Skeletal muscle satellite cell (primary cell): ENCODE measurements around the gene TRAM1L1. TPM values are rescaled to one million over a fixed set of nuclear protein-coding genes. Genes with fewer than 3 reads are reported as not detected.

Experiments
- H3K27me3 ChIP-seq: 2 replicates; pipeline ENCODE4 v1.7.0; 2013; ENCODE audit warnings: low read length; ENCODE audit not compliant: control insufficient read depth, insufficient read depth
- H3K36me3 ChIP-seq: 2 replicates; pipeline ENCODE4 v1.7.0; 2013; ENCODE audit warnings: mild to moderate bottlenecking, control low read depth, low read length; ENCODE audit not compliant: insufficient read depth
- H3K4me1 ChIP-seq: 2 replicates; pipeline ENCODE4 v1.7.0; 2013; ENCODE audit warnings: low read length; ENCODE audit not compliant: control insufficient read depth, insufficient read depth
- H3K4me2 ChIP-seq: 2 replicates; pipeline ENCODE4 v1.7.0; 2013; ENCODE audit warnings: mild to moderate bottlenecking, low read length
- H3K4me3 ChIP-seq: 2 replicates; pipeline ENCODE4 v1.7.0; 2013; ENCODE audit warnings: low read length
- H3K9ac ChIP-seq: 2 replicates; pipeline ENCODE4 v1.7.0; 2013; ENCODE audit warnings: mild to moderate bottlenecking, low read depth, low read length, moderate library complexity
- H3K9me3 ChIP-seq: replicated peaks from 2 replicates; pipeline ENCODE4 v1.7.0; 2013; ENCODE audit warnings: mild to moderate bottlenecking, control low read depth, low read length
- total RNA-seq: library from RNA; depleted of rRNA; stranded (reverse); fragments of >200 nt; gene quantifications from 2 replicates; pipeline ENCODE4 v1.2.3, GENCODE V29; 2012; rRNA removed

The TRAM1L1 gene
- 2.0 and 2.6 TPM in 2 replicates for total RNA-seq

GRCh38 chr4:117084866-117085701 is at the start of gene TRAM1L1:
Gene TRAM1L1, minus strand, starts transcription at chr4:117085576. Its CDS starts 183 bp downstream, at chr4:117085393.
- H3K4me3 ChIP-seq, result peak within 1 kb of the TSS; percentile 75
- peak within 1 kb of the TSS; percentile 86 for H3K9ac ChIP-seq
- peaks cover 3% of the 10 kb centered on the region for H3K4me1 ChIP-seq
- H3K27me3 ChIP-seq, result no peaks in the 10 kb centered on the region
- H3K36me3 ChIP-seq, result no peaks in the 10 kb centered on the region
- H3K9me3 ChIP-seq, result no peaks in the 10 kb centered on the region
- H3K4me2 ChIP-seq, result peak within 1 kb of the TSS; percentile 85

- Histone ChIP-seq H3K27me3 (no peaks in the 10 kb centered on the region), H3K4me1 (no peaks in the 10 kb centered on the region), H3K9me3 (no peaks in the 10 kb centered on the region), H3K4me2 (peak overlapping the region; percentile 1), H3K36me3 (no peaks in the 10 kb centered on the region), H3K4me3 (no peak overlapping the region), H3K9ac (no peak overlapping the region)
Measured at GRCh38 chr4:117134386-117134785, 49.0 kb upstream of the TRAM1L1 start.

GRCh38 chr4:117096886-117097285 is 11.5 kb upstream of the TRAM1L1 start:
- Histone ChIP-seq H3K4me2 (no peak overlapping the region), H3K4me1 (no peaks in the 10 kb centered on the region), H3K36me3 (no peaks in the 10 kb centered on the region), H3K27me3 (no peaks in the 10 kb centered on the region), H3K9me3 (no peaks in the 10 kb centered on the region), H3K4me3 (no peak overlapping the region), H3K9ac (no peak overlapping the region)

DNA sequence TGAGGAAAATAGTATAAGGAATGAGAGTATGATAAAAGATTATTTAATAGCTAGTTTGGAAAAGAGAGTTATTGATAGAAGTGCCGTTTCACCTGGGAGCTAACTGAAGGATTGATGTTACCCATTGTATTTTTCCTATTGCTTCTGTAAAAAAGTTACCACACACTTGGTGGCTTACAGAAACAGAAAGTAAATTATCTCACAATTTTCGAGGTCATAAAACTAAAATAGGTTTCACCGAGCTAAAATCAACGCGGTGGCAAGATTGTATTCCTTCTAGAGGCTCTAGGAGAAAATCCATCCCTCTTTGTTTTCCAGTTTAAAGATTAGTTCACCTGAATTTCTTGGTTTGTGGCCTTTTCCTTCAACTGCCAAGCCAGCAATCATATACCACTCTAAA is 11.1 kb upstream of the TRAM1L1 start:
- no peaks in the 10 kb centered on the region for H3K9me3 ChIP-seq
- no peaks in the 10 kb centered on the region for H3K36me3 ChIP-seq
- no peak overlapping the region for H3K4me3 ChIP-seq
- no peaks in the 10 kb centered on the region for H3K4me1 ChIP-seq
- H3K9ac ChIP-seq, result no peak overlapping the region
- no peak overlapping the region for H3K4me2 ChIP-seq
- H3K27me3 ChIP-seq, result no peaks in the 10 kb centered on the region

DNA sequence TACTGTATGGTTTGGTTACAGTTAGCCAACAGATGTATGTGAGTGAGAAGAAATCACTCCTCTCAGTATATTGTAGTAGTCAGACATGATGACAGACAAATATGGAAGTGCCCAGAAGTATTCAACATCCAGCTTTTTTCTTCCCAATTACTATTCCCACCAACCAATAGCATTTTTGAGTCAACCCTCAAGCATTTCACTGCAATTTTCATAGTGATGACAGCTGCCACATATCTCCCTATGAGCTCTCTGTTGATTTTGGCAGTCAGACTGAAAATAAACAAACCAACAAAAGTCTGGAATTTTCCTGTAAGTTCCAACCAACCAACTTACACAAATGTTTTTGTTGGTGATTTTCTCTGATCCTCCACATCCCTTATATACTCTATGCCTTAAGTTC is 8.2 kb upstream of the TRAM1L1 start:
- Histone ChIP-seq H3K9ac (no peak overlapping the region), H3K4me3 (no peak overlapping the region), H3K4me2 (no peak overlapping the region), H3K4me1 (no peaks in the 10 kb centered on the region), H3K27me3 (no peaks in the 10 kb centered on the region), H3K9me3 (no peaks in the 10 kb centered on the region), H3K36me3 (no peaks in the 10 kb centered on the region)

- H3K9ac ChIP-seq, result no peak overlapping the region
- no peaks in the 10 kb centered on the region for H3K36me3 ChIP-seq
- H3K4me1 ChIP-seq, result no peaks in the 10 kb centered on the region
- no peaks in the 10 kb centered on the region for H3K27me3 ChIP-seq
- H3K4me3 ChIP-seq, result no peak overlapping the region
- H3K9me3 ChIP-seq, result no peaks in the 10 kb centered on the region
- no peak overlapping the region for H3K4me2 ChIP-seq
Measured at GRCh38 chr4:117077760-117078159, 7.6 kb downstream of the TRAM1L1 start.

DNA sequence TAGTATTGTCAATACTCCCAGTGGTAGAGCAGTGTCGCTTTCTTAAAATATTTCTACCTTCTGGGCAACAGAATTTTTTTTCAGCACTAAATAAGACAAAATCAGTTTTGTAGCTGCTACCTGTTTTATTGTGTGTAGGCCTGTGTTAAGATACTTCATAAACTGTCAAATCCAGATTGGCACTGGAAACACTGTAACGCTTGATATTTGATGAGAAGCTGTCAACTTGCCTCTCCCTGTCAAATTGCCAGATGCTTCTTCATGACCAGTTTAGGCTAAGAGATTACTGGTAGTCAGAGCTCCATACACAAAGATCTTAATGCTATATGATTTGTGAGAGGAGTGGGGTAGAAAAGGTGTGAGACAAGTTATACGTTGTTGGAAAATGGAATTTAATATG is 17.3 kb downstream of the TRAM1L1 start:
- H3K36me3 ChIP-seq, result no peaks in the 10 kb centered on the region

GRCh38 chr4:117063961-117064696 is 21.2 kb downstream of the TRAM1L1 start:
- H3K9ac ChIP-seq, result no peak overlapping the region
- H3K9me3 ChIP-seq, result no peaks in the 10 kb centered on the region
- H3K27me3 ChIP-seq, result no peaks in the 10 kb centered on the region
- H3K4me2 ChIP-seq, result no peak overlapping the region
- no peaks in the 10 kb centered on the region for H3K4me1 ChIP-seq
- H3K4me3 ChIP-seq, result no peak overlapping the region
- no peaks in the 10 kb centered on the region for H3K36me3 ChIP-seq

More for the DNA sequence above, 17.3 kb downstream of the TRAM1L1 start:
- Histone ChIP-seq H3K4me1 (no peaks in the 10 kb centered on the region), H3K9ac (no peak overlapping the region), H3K4me2 (no peak overlapping the region), H3K9me3 (no peaks in the 10 kb centered on the region), H3K27me3 (no peaks in the 10 kb centered on the region), H3K4me3 (no peak overlapping the region)

GRCh38 chr4:117042962-117043361 is 42.4 kb downstream of the TRAM1L1 start:
- Histone ChIP-seq H3K36me3 (no peaks in the 10 kb centered on the region), H3K27me3 (no peaks in the 10 kb centered on the region), H3K9ac (no peak overlapping the region), H3K4me3 (no peak overlapping the region), H3K4me1 (no peaks in the 10 kb centered on the region), H3K4me2 (no peak overlapping the region), H3K9me3 (no peaks in the 10 kb centered on the region)
